ENCODE data around the gene CACNG1. TPM values are rescaled to one million over a fixed set of nuclear protein-coding genes. Genes with fewer than 3 reads are reported as not detected.

Gene CACNG1, protein sequence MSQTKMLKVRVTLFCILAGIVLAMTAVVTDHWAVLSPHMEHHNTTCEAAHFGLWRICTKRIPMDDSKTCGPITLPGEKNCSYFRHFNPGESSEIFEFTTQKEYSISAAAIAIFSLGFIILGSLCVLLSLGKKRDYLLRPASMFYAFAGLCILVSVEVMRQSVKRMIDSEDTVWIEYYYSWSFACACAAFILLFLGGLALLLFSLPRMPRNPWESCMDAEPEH
- not detected for total RNA-seq

DNA sequence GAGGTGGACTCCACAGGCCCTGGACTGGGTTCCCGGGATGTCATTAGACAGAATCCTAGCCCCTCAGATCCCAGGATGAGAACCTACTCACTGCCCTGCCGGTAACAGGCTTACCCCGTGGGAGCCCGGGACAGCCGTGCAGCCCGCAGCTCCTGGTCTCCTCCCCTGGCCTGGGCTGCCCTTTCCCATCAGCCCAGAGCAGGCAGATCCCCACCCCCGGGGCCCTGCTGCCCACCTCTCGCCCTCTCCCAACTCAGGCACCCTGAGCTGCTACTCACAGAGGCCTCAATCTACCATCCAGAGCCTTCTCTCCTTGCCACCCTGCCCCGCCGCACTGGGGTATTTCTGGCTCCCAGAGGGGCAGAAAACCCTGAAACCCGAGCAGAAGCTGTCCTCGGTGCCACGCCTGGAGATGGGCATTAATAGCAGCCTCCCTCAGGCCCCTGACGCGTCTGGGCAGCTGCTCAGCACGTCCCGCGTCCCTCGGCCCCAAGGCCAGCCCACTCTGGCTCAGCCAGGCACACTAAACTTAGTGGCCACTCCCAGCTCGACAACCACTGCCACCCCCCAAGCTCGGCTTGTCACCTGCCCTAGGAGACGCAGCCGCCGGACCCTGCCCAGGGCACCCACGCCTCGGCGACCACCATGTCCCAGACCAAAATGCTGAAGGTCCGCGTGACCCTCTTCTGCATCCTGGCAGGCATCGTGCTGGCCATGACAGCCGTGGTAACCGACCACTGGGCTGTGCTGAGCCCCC, at the start of gene CACNG1:
CACNG1 (plus strand) TSS at position 539 of the 757 bp plus-strand sequence; CDS start at position 646, 107 bp downstream.
- intact Hi-C loops (cut with DNase I; ENCODE audit: low total_unique reads): no loop called here
- Histone ChIP-seq H3K4me1 (no peaks in the 10 kb centered on the region), H3K4me3 (no peak within 1 kb of the TSS), H3K27ac (no peak within 1 kb of the TSS), H3K27me3 (no peaks in the 10 kb centered on the region), H3K36me3 (no peaks in the 10 kb centered on the region), H3K9me3 (peaks cover 0 to 5% of the 10 kb centered on the region in 2 donors)
- no peak for DNase-seq
- TF ChIP-seq, protein P1, sequence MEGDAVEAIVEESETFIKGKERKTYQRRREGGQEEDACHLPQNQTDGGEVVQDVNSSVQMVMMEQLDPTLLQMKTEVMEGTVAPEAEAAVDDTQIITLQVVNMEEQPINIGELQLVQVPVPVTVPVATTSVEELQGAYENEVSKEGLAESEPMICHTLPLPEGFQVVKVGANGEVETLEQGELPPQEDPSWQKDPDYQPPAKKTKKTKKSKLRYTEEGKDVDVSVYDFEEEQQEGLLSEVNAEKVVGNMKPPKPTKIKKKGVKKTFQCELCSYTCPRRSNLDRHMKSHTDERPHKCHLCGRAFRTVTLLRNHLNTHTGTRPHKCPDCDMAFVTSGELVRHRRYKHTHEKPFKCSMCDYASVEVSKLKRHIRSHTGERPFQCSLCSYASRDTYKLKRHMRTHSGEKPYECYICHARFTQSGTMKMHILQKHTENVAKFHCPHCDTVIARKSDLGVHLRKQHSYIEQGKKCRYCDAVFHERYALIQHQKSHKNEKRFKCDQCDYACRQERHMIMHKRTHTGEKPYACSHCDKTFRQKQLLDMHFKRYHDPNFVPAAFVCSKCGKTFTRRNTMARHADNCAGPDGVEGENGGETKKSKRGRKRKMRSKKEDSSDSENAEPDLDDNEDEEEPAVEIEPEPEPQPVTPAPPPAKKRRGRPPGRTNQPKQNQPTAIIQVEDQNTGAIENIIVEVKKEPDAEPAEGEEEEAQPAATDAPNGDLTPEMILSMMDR (IDR thresholded peaks at IDR 0.05): no peak
- TF ChIP-seq POLR2A (IDR thresholded peaks at IDR 0.05): no peak

DNA sequence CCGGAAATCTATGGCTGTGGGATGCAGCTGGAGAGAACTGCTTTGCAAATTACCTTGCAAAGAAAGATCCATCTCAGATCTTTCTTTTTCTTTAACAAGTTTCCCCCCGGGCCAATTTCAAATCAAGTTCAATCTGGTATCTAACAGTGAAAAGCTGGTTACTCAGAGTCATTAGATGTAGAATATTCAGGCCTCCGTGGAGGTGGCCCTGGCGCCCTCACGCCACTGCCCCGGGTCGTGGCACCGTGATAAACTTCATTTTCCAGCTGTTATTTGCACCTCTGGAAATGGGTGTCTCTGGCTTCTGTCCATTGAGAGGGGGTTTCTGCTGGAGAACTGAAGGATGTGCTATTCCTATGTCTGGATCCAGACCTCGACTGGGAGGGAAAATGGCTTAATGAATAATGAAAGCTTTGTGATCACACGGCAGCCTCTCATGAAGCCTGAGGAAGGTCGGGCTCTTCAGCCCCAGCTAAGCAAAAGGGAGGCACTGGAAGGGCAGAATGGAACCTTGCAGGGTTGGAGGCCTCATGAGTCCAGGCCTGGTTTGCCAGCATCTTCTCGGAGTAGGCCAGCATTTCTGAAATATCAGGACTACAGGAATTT, 49.3 kb upstream of the CACNG1 start:
- Histone ChIP-seq H3K4me3 (no peak overlapping the region), H3K4me1 (no peaks in the 10 kb centered on the region), H3K9me3 (no peaks in the 10 kb centered on the region), H3K27ac (no peak overlapping the region), H3K36me3 (no peaks in the 10 kb centered on the region), H3K27me3 (no peaks in the 10 kb centered on the region)
- DNase-seq: no peak
- no peak for TF ChIP-seq POLR2A (IDR thresholded peaks at IDR 0.05)
- TF ChIP-seq, protein P1 (IDR thresholded peaks at IDR 0.05): no peak
- intact Hi-C loops (cut with DNase I; ENCODE audit: low total_unique reads): no loop called here

DNA sequence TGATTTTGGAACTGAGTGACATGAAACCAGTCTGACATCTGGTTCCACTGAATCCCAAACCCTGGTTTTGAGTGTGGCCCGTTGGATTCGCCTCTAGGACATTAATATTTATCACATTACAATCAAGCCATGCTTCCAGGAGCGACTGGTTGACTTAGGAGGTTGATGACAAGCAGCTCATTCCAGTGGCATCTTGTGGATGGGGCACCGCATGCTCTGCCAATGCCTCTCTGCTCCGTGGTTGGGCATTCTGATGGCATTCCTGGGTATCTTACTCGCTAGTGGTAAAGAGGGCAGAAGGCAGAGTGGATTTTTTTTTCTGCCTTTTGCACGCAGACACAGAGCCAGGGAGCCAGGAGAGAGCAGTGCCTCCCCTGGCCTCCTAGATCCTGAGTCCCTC, 48.4 kb upstream of the CACNG1 start:
- TF ChIP-seq, protein P1 (IDR thresholded peaks at IDR 0.05): no peak
- no peak for TF ChIP-seq POLR2A (IDR thresholded peaks at IDR 0.05)
- Histone ChIP-seq H3K36me3 (no peaks in the 10 kb centered on the region), H3K4me1 (no peaks in the 10 kb centered on the region), H3K27me3 (no peaks in the 10 kb centered on the region), H3K27ac (no peak overlapping the region), H3K4me3 (no peak overlapping the region), H3K9me3 (no peaks in the 10 kb centered on the region)
- DNase-seq: no peak
- intact Hi-C loops (cut with DNase I; ENCODE audit: low total_unique reads): no loop called here

DNA sequence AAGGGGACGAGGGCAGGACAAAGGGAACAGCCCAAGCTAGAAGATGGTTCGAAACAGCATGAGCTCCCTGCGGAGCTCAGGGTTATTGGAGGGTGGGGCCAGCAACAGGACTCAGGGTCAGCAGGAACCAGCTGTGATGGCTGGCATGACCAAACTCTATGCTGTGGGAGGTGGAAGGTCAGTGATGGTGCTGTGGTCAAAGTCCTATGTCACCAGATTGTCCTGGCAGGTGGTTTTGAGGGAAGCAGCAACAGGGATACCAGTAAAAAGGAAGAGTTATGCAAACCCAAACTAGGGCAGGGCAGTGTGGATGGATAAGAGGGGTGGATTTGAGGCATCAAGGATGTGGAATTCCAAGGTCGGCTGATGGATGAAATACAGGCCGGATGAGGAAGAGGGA, 47.4 kb upstream of the CACNG1 start:
- Histone ChIP-seq H3K27me3 (no peaks in the 10 kb centered on the region), H3K9me3 (no peaks in the 10 kb centered on the region), H3K4me3 (no peak overlapping the region), H3K36me3 (no peaks in the 10 kb centered on the region), H3K27ac (no peak overlapping the region), H3K4me1 (no peaks in the 10 kb centered on the region)
- no peak for DNase-seq
- TF ChIP-seq, protein P1 (IDR thresholded peaks at IDR 0.05): no peak
- TF ChIP-seq POLR2A (IDR thresholded peaks at IDR 0.05): no peak
- intact Hi-C loops (cut with DNase I; ENCODE audit: low total_unique reads): no loop called here

DNA sequence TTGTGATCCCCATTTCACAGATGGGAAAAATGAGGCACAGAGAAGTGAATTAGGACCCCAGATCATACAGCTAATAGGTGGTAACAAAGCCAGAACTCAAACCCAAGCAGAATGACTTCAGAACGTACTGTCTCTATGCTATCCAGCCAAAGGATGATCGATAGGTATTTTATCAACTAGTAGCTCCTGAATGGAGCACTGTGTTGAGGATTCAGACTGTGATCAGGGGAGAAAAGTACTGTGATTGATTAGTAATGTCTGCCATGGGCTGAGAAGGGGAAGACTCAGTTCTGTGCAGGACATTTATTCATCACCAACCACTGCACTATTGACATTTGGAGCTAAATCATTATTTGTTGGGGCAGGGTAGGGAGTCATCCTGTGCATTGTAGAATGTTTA, 41.1 kb upstream of the CACNG1 start:
- H3K9me3 ChIP-seq: no peaks in the 10 kb centered on the region
- no peaks in the 10 kb centered on the region for H3K4me1 ChIP-seq
- TF ChIP-seq POLR2A (IDR thresholded peaks at IDR 0.05): no peak
- TF ChIP-seq, protein P1 (IDR thresholded peaks at IDR 0.05): no peak
- intact Hi-C loops (cut with DNase I; ENCODE audit: low total_unique reads): no loop called here
- H3K27ac ChIP-seq: no peak overlapping the region
- no peaks in the 10 kb centered on the region for H3K27me3 ChIP-seq
- no peaks in the 10 kb centered on the region for H3K36me3 ChIP-seq
- no peak overlapping the region for H3K4me3 ChIP-seq
- DNase-seq: no peak
